Duodenal mucosa (tissue), 2 donors: ENCODE measurements around the gene SDR42E2.

Experiments used
- H3K27ac ChIP-seq: one replicate; pipeline ENCODE4 v1.7.0; 2013; ENCODE audit warnings: low read depth, low read length
- H3K27me3 ChIP-seq, 2 donors: one replicate each; pipeline ENCODE4 v1.7.0; 2013; ENCODE audit warnings: low read length in 2 of 2, control low read depth in 1 of 2; ENCODE audit not compliant: insufficient read depth in 2 of 2, control insufficient read depth in 1 of 2
- H3K36me3 ChIP-seq, 2 donors: one replicate each; pipeline ENCODE4 v1.7.0; 2013; ENCODE audit warnings: low read length in 2 of 2, control low read depth in 1 of 2; ENCODE audit not compliant: insufficient read depth in 2 of 2, control insufficient read depth in 1 of 2
- H3K4me1 ChIP-seq, 2 donors: one replicate each; pipeline ENCODE4 v1.7.0; 2013; ENCODE audit warnings: low read length in 2 of 2, control low read depth in 1 of 2; ENCODE audit not compliant: insufficient read depth in 2 of 2, control insufficient read depth in 1 of 2
- H3K4me3 ChIP-seq, 2 donors: one replicate each; pipeline ENCODE4 v1.7.0; 2013; ENCODE audit warnings: low read length in 2 of 2, low read depth in 1 of 2
- H3K9ac ChIP-seq, 2 donors: one replicate each; pipeline ENCODE4 v1.7.0; 2013; ENCODE audit warnings: low read length in 2 of 2, low read depth in 1 of 2
- H3K9me3 ChIP-seq, 2 donors: one replicate each; pipeline ENCODE4 v1.7.0; 2013; ENCODE audit warnings: low read length in 2 of 2, control low read depth in 1 of 2; ENCODE audit not compliant: control insufficient read depth in 1 of 2

Gene SDR42E2

GRCh38 chr16:22181843-22182242 is 19.5 kb downstream of the SDR42E2 start:
- Histone ChIP-seq H3K9ac (no peak overlapping the region), H3K27me3 (no peaks in the 10 kb centered on the region), H3K27ac (no peak overlapping the region), H3K9me3 (no peaks in the 10 kb centered on the region), H3K4me3 (no peak overlapping the region), H3K36me3 (no peaks in the 10 kb centered on the region), H3K4me1 (no peaks in the 10 kb centered on the region)

GRCh38 chr16:22183335-22183734 is 21.0 kb downstream of the SDR42E2 start:
- Histone ChIP-seq H3K4me1 (peaks cover 3% of the 10 kb centered on the region in 2 donors), H3K36me3 (no peaks in the 10 kb centered on the region), H3K9me3 (no peaks in the 10 kb centered on the region), H3K27ac (no peak overlapping the region), H3K4me3 (no peak overlapping the region), H3K27me3 (no peaks in the 10 kb centered on the region), H3K9ac (no peak overlapping the region)

GRCh38 chr16:22183901-22184614 is 21.8 kb downstream of the SDR42E2 start:
- no peak overlapping the region for H3K9ac ChIP-seq
- peaks cover 9 to 10% of the 10 kb centered on the region in 2 donors for H3K4me1 ChIP-seq

GRCh38 chr16:22184615-22184968 is 22.3 kb downstream of the SDR42E2 start:
- no peaks in the 10 kb centered on the region for H3K9me3 ChIP-seq
- H3K9ac ChIP-seq: no peak overlapping the region
- H3K4me3 ChIP-seq: no peak overlapping the region
- H3K27ac ChIP-seq: no peak overlapping the region
- no peaks in the 10 kb centered on the region for H3K36me3 ChIP-seq
- H3K4me1 ChIP-seq: peaks cover 14 to 15% of the 10 kb centered on the region in 2 donors
- H3K27me3 ChIP-seq: no peaks in the 10 kb centered on the region

More at GRCh38 chr16:22183901-22184614, 21.8 kb downstream of the SDR42E2 start:
- Histone ChIP-seq H3K27me3 (no peaks in the 10 kb centered on the region), H3K27ac (no peak overlapping the region), H3K9me3 (no peaks in the 10 kb centered on the region), H3K36me3 (no peaks in the 10 kb centered on the region), H3K4me3 (no peak overlapping the region)

- H3K36me3 ChIP-seq: no peaks in the 10 kb centered on the region
- H3K4me1 ChIP-seq: peaks cover 15 to 22% of the 10 kb centered on the region in 2 donors
- no peak overlapping the region for H3K9ac ChIP-seq
- H3K27me3 ChIP-seq: no peaks in the 10 kb centered on the region
- H3K4me3 ChIP-seq: no peak overlapping the region
- H3K27ac ChIP-seq: no peak overlapping the region
- H3K9me3 ChIP-seq: no peaks in the 10 kb centered on the region
Observed at GRCh38 chr16:22186517-22186916, 24.2 kb downstream of the SDR42E2 start.

- H3K4me1 ChIP-seq: peaks cover 28 to 36% of the 10 kb centered on the region in 2 donors
- no peaks in the 10 kb centered on the region for H3K27me3 ChIP-seq
- no peak overlapping the region for H3K4me3 ChIP-seq
- peak overlapping the region in 1 of 2 donors; percentile 47 for H3K9ac ChIP-seq
- no peak overlapping the region for H3K27ac ChIP-seq
- H3K36me3 ChIP-seq: no peaks in the 10 kb centered on the region
- H3K9me3 ChIP-seq: no peaks in the 10 kb centered on the region
Observed at GRCh38 chr16:22188267-22188594, 25.9 kb downstream of the SDR42E2 start.

- Histone ChIP-seq H3K9me3 (no peaks in the 10 kb centered on the region), H3K9ac (peak overlapping the region; percentile 73 to 87), H3K4me3 (peak overlapping the region; percentile 65 to 80), H3K36me3 (no peaks in the 10 kb centered on the region), H3K27me3 (no peaks in the 10 kb centered on the region), H3K27ac (peak overlapping the region; percentile 86), H3K4me1 (peaks cover 28 to 36% of the 10 kb centered on the region in 2 donors)
Observed at GRCh38 chr16:22188595-22189442, 26.5 kb downstream of the SDR42E2 start.

GRCh38 chr16:22189473-22190080 is 27.3 kb downstream of the SDR42E2 start:
- Histone ChIP-seq H3K4me3 (peak overlapping the region; percentile 65 to 80), H3K27me3 (no peaks in the 10 kb centered on the region), H3K9me3 (no peaks in the 10 kb centered on the region), H3K4me1 (peaks cover 28 to 36% of the 10 kb centered on the region in 2 donors), H3K27ac (peak overlapping the region; percentile 99), H3K9ac (peak overlapping the region; percentile 73 to 87), H3K36me3 (no peaks in the 10 kb centered on the region)

- Histone ChIP-seq H3K4me3 (peak overlapping the region; percentile 65 to 80), H3K36me3 (no peaks in the 10 kb centered on the region)
Observed at GRCh38 chr16:22190081-22190775, 27.9 kb downstream of the SDR42E2 start.

More at GRCh38 chr16:22190081-22190775, 27.9 kb downstream of the SDR42E2 start:
- Histone ChIP-seq H3K9ac (peak overlapping the region; percentile 73 to 87), H3K9me3 (no peaks in the 10 kb centered on the region), H3K27ac (peak overlapping the region; percentile 99), H3K27me3 (no peaks in the 10 kb centered on the region), H3K4me1 (peaks cover 28 to 36% of the 10 kb centered on the region in 2 donors)
